GM12801 (cell line): ENCODE results near the gene CAPN10.

Experiments used
- CTCF ChIP-seq: IDR thresholded peaks from one replicate; pipeline ENCODE4 v1.5.1; 2011; ENCODE audit warnings: control low read depth; ENCODE audit not compliant: insufficient read length; ENCODE audit errors: extremely low read depth

Gene CAPN10

GRCh38 chr2:240646176-240646899 is 59.8 kb downstream of the CAPN10 start:
- no peak for TF ChIP-seq CTCF

GRCh38 chr2:240646900-240647502 is 60.5 kb downstream of the CAPN10 start:
- TF ChIP-seq CTCF, result no peak

GRCh38 chr2:240647503-240648154 is 61.1 kb downstream of the CAPN10 start:
- no peak for TF ChIP-seq CTCF

- no peak for TF ChIP-seq CTCF
Measured at GRCh38 chr2:240648155-240648649, 61.7 kb downstream of the CAPN10 start.
